Activated CD4-positive, alpha-beta T cell treated with anti-CD3 and anti-CD28 coated beads, Interleukin-2, amount 10 ng/mL, durations not matched to agents 24 days and 14 days (primary cell): ENCODE results near the gene RP2. TPM values are rescaled to one million over a fixed set of nuclear protein-coding genes. Genes with fewer than 3 reads are reported as not detected.

Experiments
- DNase-seq: peaks from one replicate; pipeline ENCODE4 v3.0.0; 2022
- H3K27ac Mint-ChIP-seq: one replicate; pipeline ENCODE4 v1.8.0; 2022; ENCODE audit warnings: mild to moderate bottlenecking, mixed read lengths
- H3K27me3 Mint-ChIP-seq: one replicate; pipeline ENCODE4 v1.8.0; 2022; ENCODE audit warnings: mixed read lengths
- H3K36me3 Mint-ChIP-seq: one replicate; pipeline ENCODE4 v1.8.0; 2022; ENCODE audit warnings: low read depth, mild to moderate bottlenecking, mixed read lengths
- H3K4me1 Mint-ChIP-seq: one replicate; pipeline ENCODE4 v1.8.0; 2021; ENCODE audit warnings: mixed read lengths
- H3K4me3 Mint-ChIP-seq: one replicate; pipeline ENCODE4 v1.8.0; 2022; ENCODE audit warnings: mild to moderate bottlenecking, moderate library complexity, mixed read lengths
- H3K9me3 Mint-ChIP-seq: one replicate; pipeline ENCODE4 v1.8.0; 2021; ENCODE audit warnings: mixed read lengths
- intact Hi-C: fragments of 100-400 bp; cut with micrococcal nuclease; formaldehyde crosslinking; loops from one replicate; pipeline ENCODE4 v1.15.1; 2023
- total RNA-seq: library from RNA; stranded (reverse); gene quantifications from 2 replicates; pipeline ENCODE4 v1.2.3, GENCODE V29; 2022

Gene RP2
- total RNA-seq, 1 donor from 2014 or later = 7.6 TPM

DNA sequence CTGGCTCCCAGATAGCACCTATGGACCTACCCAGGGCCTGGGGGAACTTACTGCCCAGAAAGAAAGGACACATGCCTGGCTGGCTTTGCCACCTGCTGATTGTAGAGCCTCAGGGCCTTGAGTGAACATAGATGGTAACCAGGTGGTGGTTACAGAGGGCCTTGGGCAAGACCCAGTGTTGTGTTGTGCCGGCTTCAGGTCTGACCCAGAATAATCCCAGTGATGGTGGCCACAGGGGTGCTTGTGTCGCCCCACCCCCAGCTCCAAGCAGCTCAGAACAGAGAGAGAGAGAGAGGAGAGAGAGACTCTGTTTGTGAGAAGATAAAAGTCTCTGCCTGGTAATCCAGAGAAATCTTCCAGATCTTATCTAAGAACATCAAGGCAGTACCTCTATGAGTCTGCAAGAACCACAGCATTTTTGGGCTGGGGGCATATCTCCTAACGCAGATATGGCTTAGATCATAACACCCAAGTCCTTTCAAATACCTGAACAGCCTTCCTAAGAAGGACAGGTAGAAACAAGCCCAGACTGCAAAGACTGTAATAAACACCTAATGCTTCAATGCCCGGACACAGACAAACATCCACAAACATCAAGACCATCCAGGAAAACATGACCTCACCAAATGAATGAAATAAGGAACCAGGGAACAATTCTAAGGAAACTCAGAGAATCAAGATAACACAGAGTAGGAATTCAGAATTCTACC, 16.3 kb upstream of the RP2 start:
- H3K36me3 Mint-ChIP-seq = no peaks in the 10 kb centered on the region
- H3K9me3 Mint-ChIP-seq = peaks cover 4% of the 10 kb centered on the region
- H3K4me1 Mint-ChIP-seq = no peaks in the 10 kb centered on the region
- DNase-seq = no peak
- H3K27ac Mint-ChIP-seq = no peak overlapping the region
- intact Hi-C loops = no loop called here
- H3K27me3 Mint-ChIP-seq = peaks cover 8% of the 10 kb centered on the region
- H3K4me3 Mint-ChIP-seq = no peak overlapping the region

GRCh38 chrX:46823481-46823880, 13.4 kb upstream of the RP2 start:
- DNase-seq = no peak
- Mint-ChIP-seq H3K27ac (no peak overlapping the region), H3K9me3 (peaks cover 4% of the 10 kb centered on the region), H3K36me3 (no peaks in the 10 kb centered on the region), H3K4me1 (no peaks in the 10 kb centered on the region), H3K27me3 (peaks cover 8% of the 10 kb centered on the region), H3K4me3 (no peak overlapping the region)
- intact Hi-C loops = no loop called here

GRCh38 chrX:46831765-46832327, 5.0 kb upstream of the RP2 start:
- no peak overlapping the region for H3K27ac Mint-ChIP-seq
- peaks cover 4% of the 10 kb centered on the region for H3K4me1 Mint-ChIP-seq
- intact Hi-C loops = no loop called here
- H3K27me3 Mint-ChIP-seq = peaks cover 11% of the 10 kb centered on the region
- no peak overlapping the region for H3K4me3 Mint-ChIP-seq
- no peak for DNase-seq
- H3K9me3 Mint-ChIP-seq = no peaks in the 10 kb centered on the region
- H3K36me3 Mint-ChIP-seq = no peaks in the 10 kb centered on the region

- intact Hi-C loops = loop anchor here (5.0 kb wide), 3 partner anchors 74 to 1966 kb away; partner anchors contain the start of genes CHST7, JADE3 and KDM6A
- peak overlapping the region; percentile 95 for H3K27ac Mint-ChIP-seq
- H3K27me3 Mint-ChIP-seq = peaks cover 3% of the 10 kb centered on the region
- H3K4me1 Mint-ChIP-seq = peaks cover 6% of the 10 kb centered on the region
- H3K36me3 Mint-ChIP-seq = peaks cover 2% of the 10 kb centered on the region
- peak overlapping the region; percentile 98 for H3K4me3 Mint-ChIP-seq
- DNase-seq = peak; percentile 67
- H3K9me3 Mint-ChIP-seq = no peaks in the 10 kb centered on the region
Observed at GRCh38 chrX:46837558-46838485, 979 bp downstream of the RP2 start.

GRCh38 chrX:46838486-46838870, 1.6 kb downstream of the RP2 start:
- H3K27ac Mint-ChIP-seq = no peak overlapping the region
- H3K9me3 Mint-ChIP-seq = no peaks in the 10 kb centered on the region
- peaks cover 6% of the 10 kb centered on the region for H3K4me1 Mint-ChIP-seq
- H3K36me3 Mint-ChIP-seq = peaks cover 3% of the 10 kb centered on the region
- H3K4me3 Mint-ChIP-seq = peak overlapping the region; percentile 98
- H3K27me3 Mint-ChIP-seq = no peaks in the 10 kb centered on the region
- no peak for DNase-seq
- intact Hi-C loops = loop anchor here (5.0 kb wide), 3 partner anchors 74 to 1966 kb away; partner anchors contain the start of genes CHST7, JADE3 and KDM6A

DNA sequence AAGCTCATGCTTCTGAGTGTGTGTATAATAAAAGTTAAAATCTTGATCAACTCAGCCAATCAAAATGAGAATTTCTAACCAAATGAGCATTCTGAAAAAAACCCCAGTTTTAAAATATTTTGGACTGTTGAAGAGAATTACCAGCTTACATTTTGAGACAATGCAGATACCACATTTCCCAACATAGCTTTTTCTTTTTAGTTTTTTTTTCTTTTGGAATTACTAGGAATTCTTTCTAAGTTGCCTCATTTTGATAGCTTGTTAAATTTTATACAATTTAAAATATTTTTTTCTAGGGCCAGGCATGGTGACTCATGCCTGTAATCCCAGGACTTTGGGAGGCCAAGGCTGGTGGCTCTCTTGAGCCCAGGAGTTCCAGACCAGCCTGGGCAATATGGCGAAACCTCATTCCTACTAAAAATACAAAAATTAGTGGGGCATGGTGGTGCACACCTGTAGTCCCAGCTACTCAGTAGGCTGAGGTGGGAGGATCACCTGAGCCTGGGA, 2.2 kb downstream of the RP2 start:
- no peaks in the 10 kb centered on the region for H3K27me3 Mint-ChIP-seq
- no peaks in the 10 kb centered on the region for H3K9me3 Mint-ChIP-seq
- H3K4me1 Mint-ChIP-seq = peaks cover 6% of the 10 kb centered on the region
- intact Hi-C loops = loop anchor here (5.0 kb wide), 3 partner anchors 73 to 1967 kb away; partner anchors contain the start of genes CHST7, JADE3 and KDM6A
- DNase-seq = no peak
- H3K4me3 Mint-ChIP-seq = peak overlapping the region; percentile 98
- no peak overlapping the region for H3K27ac Mint-ChIP-seq
- peaks cover 3% of the 10 kb centered on the region for H3K36me3 Mint-ChIP-seq

DNA sequence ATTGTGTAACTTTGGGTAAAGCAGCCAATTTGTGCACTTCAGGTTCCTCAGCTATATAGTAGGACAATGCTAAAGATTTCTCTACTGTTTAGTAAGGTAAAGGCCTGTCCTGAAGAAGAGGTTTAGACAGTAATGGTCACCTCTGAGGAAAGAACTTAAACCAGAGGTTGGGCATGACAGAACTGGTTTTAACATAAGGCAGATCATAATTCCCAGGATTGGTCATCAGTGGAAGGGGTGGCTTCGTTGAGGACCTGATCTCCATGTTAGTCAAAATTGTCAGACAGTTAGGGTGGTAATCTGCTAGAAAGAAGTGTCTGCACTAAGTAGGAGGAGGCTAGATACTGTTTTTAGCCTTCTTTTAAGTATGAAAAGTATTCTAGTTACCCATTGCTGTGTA, 4.1 kb downstream of the RP2 start:
- Mint-ChIP-seq H3K4me1 (peaks cover 6% of the 10 kb centered on the region), H3K27ac (no peak overlapping the region), H3K36me3 (peaks cover 5% of the 10 kb centered on the region), H3K9me3 (no peaks in the 10 kb centered on the region), H3K27me3 (no peaks in the 10 kb centered on the region), H3K4me3 (no peak overlapping the region)
- no peak for DNase-seq
- intact Hi-C loops = no loop called here

- no peak for DNase-seq
- Mint-ChIP-seq H3K27ac (no peak overlapping the region), H3K9me3 (no peaks in the 10 kb centered on the region), H3K36me3 (peaks cover 5% of the 10 kb centered on the region), H3K4me1 (peaks cover 3% of the 10 kb centered on the region), H3K27me3 (no peaks in the 10 kb centered on the region), H3K4me3 (no peak overlapping the region)
- intact Hi-C loops = no loop called here
Observed at GRCh38 chrX:46841346-46841745, 4.5 kb downstream of the RP2 start.

DNA sequence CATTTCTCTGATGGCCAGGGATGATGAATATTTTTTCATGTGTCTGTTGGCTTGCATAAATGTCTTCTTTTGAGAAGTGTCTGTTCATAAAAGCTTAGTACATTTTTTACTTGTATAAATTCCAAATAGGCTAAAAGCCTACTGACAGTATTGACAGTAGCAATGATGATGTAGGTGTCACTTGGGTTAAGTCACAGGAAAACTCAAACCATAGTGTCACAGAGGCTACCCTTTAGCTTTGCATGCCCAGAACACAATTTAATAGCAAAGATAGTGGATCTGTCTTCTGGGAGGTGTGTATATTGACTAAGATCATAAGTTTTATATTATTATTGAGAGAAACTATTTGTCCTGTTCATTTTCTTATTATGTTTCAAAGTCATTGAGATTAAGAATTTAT, 8.1 kb downstream of the RP2 start:
- H3K4me1 Mint-ChIP-seq = peaks cover 1% of the 10 kb centered on the region
- H3K27ac Mint-ChIP-seq = no peak overlapping the region
- no peak overlapping the region for H3K4me3 Mint-ChIP-seq
- H3K9me3 Mint-ChIP-seq = no peaks in the 10 kb centered on the region
- peaks cover 6% of the 10 kb centered on the region for H3K36me3 Mint-ChIP-seq
- DNase-seq = no peak
- intact Hi-C loops = no loop called here
- no peaks in the 10 kb centered on the region for H3K27me3 Mint-ChIP-seq

DNA sequence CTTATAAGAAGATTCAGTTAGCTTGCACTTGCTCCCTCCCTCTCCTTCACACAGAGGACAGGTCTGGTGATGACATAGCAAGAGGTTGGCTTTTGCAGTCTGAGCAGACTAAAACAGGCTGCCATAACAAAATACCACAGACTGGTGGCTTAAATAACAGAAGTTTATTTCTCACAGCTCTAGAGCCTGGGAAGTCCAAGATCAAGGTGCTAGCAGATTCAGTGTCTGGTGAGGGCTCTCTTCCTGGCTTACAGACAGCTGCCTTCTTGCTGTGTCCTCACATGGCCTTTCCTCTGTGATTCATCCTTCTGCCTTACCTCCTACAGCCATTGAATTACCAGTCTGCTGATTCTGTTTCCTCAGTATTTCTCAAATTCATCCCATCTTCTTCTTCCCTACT, 13.1 kb downstream of the RP2 start:
- Mint-ChIP-seq H3K4me3 (no peak overlapping the region), H3K9me3 (no peaks in the 10 kb centered on the region), H3K36me3 (peaks cover 13% of the 10 kb centered on the region), H3K27me3 (no peaks in the 10 kb centered on the region), H3K4me1 (peaks cover 2% of the 10 kb centered on the region), H3K27ac (no peak overlapping the region)
- no peak for DNase-seq
- intact Hi-C loops = no loop called here

GRCh38 chrX:46850771-46851170, 13.9 kb downstream of the RP2 start:
- H3K4me3 Mint-ChIP-seq = no peak overlapping the region
- H3K27me3 Mint-ChIP-seq = no peaks in the 10 kb centered on the region
- intact Hi-C loops = no loop called here
- H3K9me3 Mint-ChIP-seq = no peaks in the 10 kb centered on the region
- peaks cover 2% of the 10 kb centered on the region for H3K4me1 Mint-ChIP-seq
- H3K36me3 Mint-ChIP-seq = peaks cover 15% of the 10 kb centered on the region
- DNase-seq = no peak
- H3K27ac Mint-ChIP-seq = no peak overlapping the region

DNA sequence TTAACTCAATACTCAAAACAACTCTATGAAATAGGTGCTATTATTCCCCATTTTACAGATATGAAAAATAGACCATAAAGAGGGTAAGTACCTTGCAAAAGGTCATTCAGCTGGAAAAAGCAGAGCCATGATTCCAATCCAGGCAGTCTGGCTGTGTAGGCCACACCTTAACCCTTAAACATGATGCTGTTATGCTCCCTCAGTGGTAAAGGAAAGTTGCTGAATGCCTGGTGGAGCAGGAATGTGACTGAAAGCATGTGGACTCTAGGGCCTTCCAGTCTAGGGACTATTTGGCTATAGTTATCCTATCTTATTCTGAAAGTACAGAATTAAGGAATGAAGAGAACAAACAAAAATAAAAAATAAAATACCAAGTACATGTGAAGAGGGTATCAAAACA, 19.6 kb downstream of the RP2 start:
- Mint-ChIP-seq H3K27me3 (no peaks in the 10 kb centered on the region), H3K36me3 (peaks cover 23% of the 10 kb centered on the region), H3K4me3 (no peak overlapping the region), H3K27ac (no peak overlapping the region), H3K9me3 (no peaks in the 10 kb centered on the region), H3K4me1 (no peaks in the 10 kb centered on the region)
- intact Hi-C loops = no loop called here
- no peak for DNase-seq

DNA sequence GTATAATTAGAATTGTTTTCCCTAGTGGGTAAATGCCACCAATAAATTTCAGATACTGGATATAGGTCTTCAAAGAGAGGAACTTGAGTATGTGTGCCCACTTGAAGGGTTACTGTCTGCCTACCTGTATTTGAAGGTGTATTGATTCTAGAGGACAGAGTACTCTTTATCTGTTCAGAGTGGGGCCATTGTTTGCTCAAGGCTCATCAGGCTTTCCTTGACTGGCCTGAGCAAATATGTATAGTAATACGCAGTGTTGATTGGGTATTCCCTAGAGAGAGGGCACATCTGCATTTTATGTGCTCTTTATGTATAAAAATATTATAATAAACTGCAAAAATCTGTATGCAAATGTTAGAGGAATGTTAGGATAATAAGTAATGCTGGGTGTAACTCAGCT, 23.7 kb downstream of the RP2 start:
- Mint-ChIP-seq H3K9me3 (no peaks in the 10 kb centered on the region), H3K4me3 (no peak overlapping the region), H3K27ac (no peak overlapping the region), H3K4me1 (no peaks in the 10 kb centered on the region), H3K36me3 (peaks cover 25% of the 10 kb centered on the region), H3K27me3 (no peaks in the 10 kb centered on the region)
- DNase-seq = no peak
- intact Hi-C loops = no loop called here

DNA sequence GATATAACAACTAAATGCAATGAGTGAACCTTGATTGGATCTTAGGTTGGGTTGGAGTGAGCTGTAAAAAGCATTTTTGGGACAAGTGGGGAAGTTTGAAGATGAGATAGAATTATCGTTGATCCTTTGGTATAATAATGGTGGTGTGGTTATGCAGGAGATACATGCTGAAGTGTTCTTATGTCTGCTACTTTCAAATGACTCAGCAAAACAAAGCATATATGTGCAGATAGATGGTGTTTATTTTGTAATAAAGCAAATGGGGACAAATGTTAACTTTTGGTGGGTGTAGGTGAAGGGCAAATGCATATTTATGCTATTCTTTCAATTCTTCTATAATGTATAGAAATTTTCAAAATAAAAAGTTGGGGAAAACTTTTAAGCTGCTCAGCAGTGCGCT, 26.2 kb downstream of the RP2 start:
- DNase-seq = no peak
- no peak overlapping the region for H3K4me3 Mint-ChIP-seq
- no peak overlapping the region for H3K27ac Mint-ChIP-seq
- intact Hi-C loops = no loop called here
- H3K27me3 Mint-ChIP-seq = no peaks in the 10 kb centered on the region
- no peaks in the 10 kb centered on the region for H3K4me1 Mint-ChIP-seq
- no peaks in the 10 kb centered on the region for H3K9me3 Mint-ChIP-seq
- H3K36me3 Mint-ChIP-seq = peaks cover 25% of the 10 kb centered on the region
